Muscle layer of colon (tissue), 2 donors: ENCODE results near the gene SPRTN.

Source experiments
- H3K27ac ChIP-seq: one replicate; pipeline ENCODE4 v1.7.0; 2013; ENCODE audit warnings: low read depth, mild to moderate bottlenecking, low read length, moderate library complexity
- H3K27me3 ChIP-seq, 2 donors: one replicate each; pipeline ENCODE4 v1.7.0; 2013; ENCODE audit warnings: low read length in 2 of 2, mild to moderate bottlenecking in 2 of 2; ENCODE audit not compliant: insufficient read depth in 2 of 2, control insufficient read depth in 1 of 2
- H3K36me3 ChIP-seq: one replicate; pipeline ENCODE4 v1.7.0; 2013; ENCODE audit warnings: mild to moderate bottlenecking, low read length; ENCODE audit not compliant: insufficient read depth
- H3K4me1 ChIP-seq: one replicate; pipeline ENCODE4 v1.7.0; 2013; ENCODE audit warnings: mild to moderate bottlenecking, low read length; ENCODE audit not compliant: insufficient read depth
- H3K4me3 ChIP-seq, 2 donors: one replicate each; pipeline ENCODE4 v1.7.0; 2013; ENCODE audit warnings: low read length in 2 of 2, low read depth in 1 of 2, mild to moderate bottlenecking in 1 of 2, moderate library complexity in 1 of 2
- H3K9ac ChIP-seq: one replicate; pipeline ENCODE4 v1.7.0; 2013; ENCODE audit warnings: low read length
- H3K9me3 ChIP-seq: one replicate; pipeline ENCODE4 v1.7.0; 2013; ENCODE audit warnings: mild to moderate bottlenecking, low read length
- donor health status: abdominal sarcoma.
- donor health status: Adenocarcinoma of cecum.

SPRTN gene

GRCh38 chr1:231397886-231398671, 60.0 kb downstream of the SPRTN start:
- Histone ChIP-seq H3K27me3 (no peaks in the 10 kb centered on the region), H3K27ac (no peak overlapping the region), H3K4me1 (peaks cover 35% of the 10 kb centered on the region), H3K9me3 (no peaks in the 10 kb centered on the region), H3K36me3 (no peaks in the 10 kb centered on the region), H3K9ac (no peak overlapping the region), H3K4me3 (no peak overlapping the region)

GRCh38 chr1:231401478-231401877, 63.4 kb downstream of the SPRTN start:
- no peak overlapping the region for H3K9ac ChIP-seq
- no peak overlapping the region for H3K4me3 ChIP-seq
- H3K4me1 ChIP-seq = peaks cover 27% of the 10 kb centered on the region
- no peak overlapping the region for H3K27ac ChIP-seq
- H3K36me3 ChIP-seq = no peaks in the 10 kb centered on the region
- no peaks in the 10 kb centered on the region for H3K9me3 ChIP-seq
- no peaks in the 10 kb centered on the region for H3K27me3 ChIP-seq

- Histone ChIP-seq H3K4me1 (peaks cover 36% of the 10 kb centered on the region), H3K4me3 (no peak overlapping the region)
Measured at GRCh38 chr1:231404318-231404717, 66.2 kb downstream of the SPRTN start.

More at GRCh38 chr1:231404318-231404717, 66.2 kb downstream of the SPRTN start:
- Histone ChIP-seq H3K27ac (no peak overlapping the region), H3K9ac (no peak overlapping the region), H3K9me3 (no peaks in the 10 kb centered on the region), H3K27me3 (no peaks in the 10 kb centered on the region), H3K36me3 (no peaks in the 10 kb centered on the region)
